SK-N-MC (cell line): Measurements from ENCODE around the gene TRIM43.
"Not testable (repeated sequence)": the region's sequence is repeated elsewhere in the genome, so short reads cannot be mapped to it uniquely, and the experiment has no call there.

Source experiments
- DNase-seq: peaks from one replicate; pipeline ENCODE4 v3.0.0-alpha.2; 2011; ENCODE audit warnings: low read depth, low spot score
- H3K27ac ChIP-seq: fragments of 200-600 bp; sonication (generic); 2 replicates; pipeline ENCODE4 v1.5.1; 2016; ENCODE audit warnings: mixed run types
- H3K36me3 ChIP-seq: fragments of 200-600 bp; sonication (generic); 2 replicates; pipeline ENCODE4 v1.6.1; 2017; ENCODE audit warnings: antibody characterized with exemption, low read length, mixed read lengths; ENCODE audit not compliant: insufficient read depth
- H3K4me3 ChIP-seq: fragments of 200-600 bp; sonication (generic); 2 replicates; pipeline ENCODE4 v1.5.1; 2016
- H3K9ac ChIP-seq: fragments of 200-600 bp; sonication (generic); 2 replicates; pipeline ENCODE4 v1.8.0; 2017; ENCODE audit warnings: mixed run types, mixed read lengths; ENCODE audit not compliant: insufficient read length
- H3K9me3 ChIP-seq: fragments of 200-600 bp; sonication (generic); 2 replicates; pipeline ENCODE4 v1.6.1; 2017; ENCODE audit warnings: low read depth, mild to moderate bottlenecking, antibody characterized with exemption, low read length, moderate library complexity, mixed read lengths

Gene TRIM43

GRCh38 chr2:95648894-95649544 lies 57.2 kb downstream of the TRIM43 start:
- not testable (repeated sequence) for DNase-seq, H3K9me3 ChIP-seq, H3K27ac ChIP-seq, H3K36me3 ChIP-seq, H3K4me3 ChIP-seq, H3K9ac ChIP-seq
